ENCODE data around the gene TEX13B.

Gene TEX13B

DNA sequence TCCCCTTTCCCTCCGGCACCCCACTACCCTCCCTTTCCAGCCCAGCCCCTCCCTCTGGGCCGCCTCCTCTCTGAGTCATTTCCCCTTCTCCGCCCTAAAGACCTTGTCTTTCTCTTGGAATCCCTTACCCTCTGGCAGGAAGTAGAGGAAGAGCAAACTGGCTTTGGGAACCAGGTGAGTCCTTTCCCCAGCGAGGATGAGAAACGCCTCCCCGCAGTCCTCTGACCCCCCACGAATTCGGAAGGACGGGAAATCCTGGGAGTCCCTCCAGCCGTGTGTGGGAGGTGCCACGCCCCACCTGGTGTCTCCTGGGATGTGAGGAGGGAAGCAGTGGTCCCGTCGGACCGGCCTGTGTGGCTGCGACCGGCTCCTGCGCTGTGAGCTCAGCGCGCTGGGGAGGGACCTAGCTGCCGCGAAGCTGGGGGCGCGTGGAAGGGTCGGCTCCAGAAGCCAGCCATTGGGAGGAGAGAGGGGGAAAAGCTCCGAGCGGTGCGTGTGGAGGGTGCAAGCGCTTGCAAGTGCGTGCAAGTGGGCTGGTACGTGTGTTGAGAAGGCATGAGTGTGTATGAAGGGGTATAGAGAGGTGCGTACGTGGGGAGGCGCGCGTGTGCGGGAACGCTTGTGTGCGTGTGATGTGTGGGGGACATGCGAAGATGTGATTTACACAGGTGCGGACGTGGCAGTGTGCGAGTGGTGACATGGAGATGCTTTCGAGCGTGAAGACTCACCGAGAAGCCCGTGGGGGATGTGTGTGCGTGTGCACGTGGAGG, 46.3 kb downstream of the TEX13B start:
- DNase-seq (ENCODE audit: extremely low read depth, low read depth): no peak
- TF ChIP-seq, protein P1, sequence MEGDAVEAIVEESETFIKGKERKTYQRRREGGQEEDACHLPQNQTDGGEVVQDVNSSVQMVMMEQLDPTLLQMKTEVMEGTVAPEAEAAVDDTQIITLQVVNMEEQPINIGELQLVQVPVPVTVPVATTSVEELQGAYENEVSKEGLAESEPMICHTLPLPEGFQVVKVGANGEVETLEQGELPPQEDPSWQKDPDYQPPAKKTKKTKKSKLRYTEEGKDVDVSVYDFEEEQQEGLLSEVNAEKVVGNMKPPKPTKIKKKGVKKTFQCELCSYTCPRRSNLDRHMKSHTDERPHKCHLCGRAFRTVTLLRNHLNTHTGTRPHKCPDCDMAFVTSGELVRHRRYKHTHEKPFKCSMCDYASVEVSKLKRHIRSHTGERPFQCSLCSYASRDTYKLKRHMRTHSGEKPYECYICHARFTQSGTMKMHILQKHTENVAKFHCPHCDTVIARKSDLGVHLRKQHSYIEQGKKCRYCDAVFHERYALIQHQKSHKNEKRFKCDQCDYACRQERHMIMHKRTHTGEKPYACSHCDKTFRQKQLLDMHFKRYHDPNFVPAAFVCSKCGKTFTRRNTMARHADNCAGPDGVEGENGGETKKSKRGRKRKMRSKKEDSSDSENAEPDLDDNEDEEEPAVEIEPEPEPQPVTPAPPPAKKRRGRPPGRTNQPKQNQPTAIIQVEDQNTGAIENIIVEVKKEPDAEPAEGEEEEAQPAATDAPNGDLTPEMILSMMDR (IDR thresholded peaks at IDR 0.05; ENCODE audit: low read depth, low read length): no peak

DNA sequence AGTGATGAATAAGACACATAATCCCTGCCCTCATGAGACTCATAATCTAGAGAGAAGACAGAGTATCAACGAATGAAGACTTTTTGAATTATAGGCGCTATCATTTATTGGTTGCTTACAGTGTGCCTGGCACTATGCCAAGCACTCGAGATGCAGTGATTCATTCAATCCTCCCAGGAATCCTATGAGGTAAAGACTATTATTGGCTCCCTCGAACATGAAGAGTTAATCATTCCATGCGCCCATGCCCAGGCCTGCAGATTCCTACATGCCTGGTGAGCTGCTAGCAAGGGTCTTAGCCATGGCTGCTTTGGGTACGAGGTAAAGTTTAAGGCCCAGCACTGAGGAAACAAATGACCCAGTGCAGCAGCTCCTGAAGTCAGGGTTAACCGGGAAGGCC, 47.0 kb downstream of the TEX13B start:
- no peak for DNase-seq (ENCODE audit: extremely low read depth, low read depth)
- TF ChIP-seq, protein P1 (IDR thresholded peaks at IDR 0.05; ENCODE audit: low read depth, low read length): no peak

DNA sequence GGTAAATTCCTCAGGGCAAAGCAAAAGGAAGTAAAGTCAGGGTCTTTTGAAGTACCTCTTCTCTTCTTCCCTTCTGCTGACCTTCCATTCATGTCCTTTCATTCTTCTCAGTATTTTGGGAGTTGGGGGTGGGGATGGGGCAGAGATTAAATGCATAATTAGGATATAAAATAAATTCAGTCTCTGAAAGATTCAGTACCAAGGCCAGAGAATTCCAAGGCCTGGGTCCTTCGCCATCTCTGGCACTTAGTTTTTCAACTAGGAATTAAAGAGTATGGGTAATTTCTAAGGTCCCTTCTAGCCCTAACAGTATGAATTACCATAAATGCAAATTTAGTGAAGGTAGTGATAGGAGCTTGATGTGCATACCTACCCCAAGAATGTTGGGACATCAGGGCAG, 47.9 kb downstream of the TEX13B start:
- TF ChIP-seq, protein P1 (IDR thresholded peaks at IDR 0.05; ENCODE audit: low read depth, low read length): no peak
- DNase-seq (ENCODE audit: extremely low read depth, low read depth): no peak
